Activated CD4-positive, alpha-beta T cell treated with anti-CD3 and anti-CD28 coated beads, Interleukin-2, amount 10 ng/mL, durations not matched to agents 7 days and 5 days (primary cell): Measurements from ENCODE around the gene CYB561. TPM values are rescaled to one million over a fixed set of nuclear protein-coding genes. Genes with fewer than 3 reads are reported as not detected.

Experiments
- CTCF ChIA-PET: fragments of 350-600 bp; sonication (Branson Sonifier 250); formaldehyde crosslinking; loops from one replicate; lab custom pipeline; 2021; ENCODE audit warnings: antibody characterized with exemption; lab: Charles Lee
- POLR2A ChIA-PET: fragments of 350-600 bp; sonication (Branson Sonifier 250); formaldehyde crosslinking; loops from one replicate; lab custom pipeline; 2021; ENCODE audit warnings: antibody characterized with exemption; lab: Charles Lee
- DNase-seq: peaks from one replicate; pipeline ENCODE4 v3.0.0-alpha.2; 2020
- H3K27ac Mint-ChIP-seq: one replicate; pipeline ENCODE4 v1.8.0; 2021; ENCODE audit warnings: mild to moderate bottlenecking, moderate library complexity, mixed read lengths
- H3K27me3 Mint-ChIP-seq: one replicate; pipeline ENCODE4 v1.8.0; 2021; ENCODE audit warnings: mixed read lengths
- H3K36me3 Mint-ChIP-seq: one replicate; pipeline ENCODE4 v1.8.0; 2021; ENCODE audit warnings: low read depth, mixed read lengths
- H3K4me1 Mint-ChIP-seq: one replicate; pipeline ENCODE4 v1.8.0; 2021; ENCODE audit warnings: mixed read lengths
- H3K4me3 Mint-ChIP-seq: one replicate; pipeline ENCODE4 v1.8.0; 2021; ENCODE audit warnings: mild to moderate bottlenecking, moderate library complexity, mixed read lengths
- H3K9me3 Mint-ChIP-seq: one replicate; pipeline ENCODE4 v1.8.0; 2021; ENCODE audit warnings: mixed read lengths
- total RNA-seq, 2 experiments: library from RNA; stranded (reverse); gene quantifications; one replicate each; pipeline ENCODE4 v1.2.3, GENCODE V29; 2021

The CYB561 gene
- 1 to 10 TPM; 7.9 to 9.5 TPM for total RNA-seq

GRCh38 chr17:63445954-63446752 is at the start of gene CYB561:
Gene CYB561 (minus strand): TSS chr17:63446306. CDS start chr17:63437547, 8,759 bp downstream.
- peaks cover 32% of the 10 kb centered on the region for H3K4me1 Mint-ChIP-seq
- peaks cover 20% of the 10 kb centered on the region for H3K27me3 Mint-ChIP-seq
- DNase-seq: peak; percentile 63
- ChIA-PET POLR2A (no interaction called here), CTCF (interaction anchor here (1.4 to 6.0 kb wide), 5 partner anchors 13 to 165 kb away, joined by 4 to 57 read pairs (median 5); no protein-coding TSS in a partner anchor)
- H3K36me3 Mint-ChIP-seq: no peaks in the 10 kb centered on the region
- peak within 1 kb of the TSS; percentile 54 for H3K4me3 Mint-ChIP-seq
- no peaks in the 10 kb centered on the region for H3K9me3 Mint-ChIP-seq
- peak within 1 kb of the TSS; percentile 83 for H3K27ac Mint-ChIP-seq

- Mint-ChIP-seq H3K36me3 (no peaks in the 10 kb centered on the region), H3K27me3 (no peaks in the 10 kb centered on the region), H3K9me3 (no peaks in the 10 kb centered on the region), H3K27ac (no peak overlapping the region), H3K4me3 (no peak overlapping the region), H3K4me1 (no peaks in the 10 kb centered on the region)
- ChIA-PET POLR2A (no interaction called here), CTCF (no interaction called here)
- no peak for DNase-seq
These were observed 49.4 kb upstream of the CYB561 start for GRCh38 chr17:63495491-63495890.

DNA sequence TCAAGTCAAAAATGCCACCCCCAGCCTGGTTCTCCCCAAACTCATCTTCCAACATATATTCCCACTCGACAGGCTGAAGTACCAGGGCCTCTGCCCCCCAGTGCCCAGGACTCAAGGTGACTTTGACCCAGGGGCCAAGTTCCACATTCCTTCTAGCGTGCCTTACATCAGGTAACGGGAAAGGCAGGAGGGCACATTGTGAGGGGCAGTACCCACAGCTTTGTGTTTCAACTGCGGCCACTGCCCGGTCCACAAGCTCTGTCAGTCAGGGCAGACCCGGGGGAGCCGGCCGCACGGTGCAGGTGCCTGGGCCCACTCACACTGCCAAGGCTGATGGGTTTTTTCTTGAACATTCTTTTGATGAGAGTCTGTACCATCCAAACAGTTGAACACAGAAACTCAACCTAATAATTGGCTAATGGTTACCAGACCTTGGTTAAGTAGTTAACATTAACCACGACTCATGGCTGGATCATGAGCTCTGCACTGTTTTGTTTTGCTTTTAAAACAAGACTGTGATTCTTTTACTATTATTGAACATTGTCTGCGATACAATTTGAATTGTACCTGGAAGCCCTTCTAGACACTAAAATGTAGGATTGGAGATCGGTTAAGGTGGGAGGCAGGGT is 48.3 kb upstream of the CYB561 start:
- POLR2A ChIA-PET: no interaction called here
- H3K27me3 Mint-ChIP-seq: no peaks in the 10 kb centered on the region
- H3K4me1 Mint-ChIP-seq: no peaks in the 10 kb centered on the region
- DNase-seq: no peak
- H3K36me3 Mint-ChIP-seq: no peaks in the 10 kb centered on the region
- H3K27ac Mint-ChIP-seq: no peak overlapping the region
- H3K9me3 Mint-ChIP-seq: no peaks in the 10 kb centered on the region
- CTCF ChIA-PET: no interaction called here
- H3K4me3 Mint-ChIP-seq: no peak overlapping the region

- Mint-ChIP-seq H3K36me3 (no peaks in the 10 kb centered on the region), H3K4me3 (no peak overlapping the region), H3K9me3 (no peaks in the 10 kb centered on the region), H3K27me3 (no peaks in the 10 kb centered on the region), H3K4me1 (no peaks in the 10 kb centered on the region), H3K27ac (no peak overlapping the region)
- DNase-seq: no peak
- ChIA-PET CTCF (no interaction called here), POLR2A (no interaction called here)
These were observed 47.3 kb upstream of the CYB561 start for GRCh38 chr17:63493411-63493810.

- no peaks in the 10 kb centered on the region for H3K36me3 Mint-ChIP-seq
- no peak for DNase-seq
- no peaks in the 10 kb centered on the region for H3K4me1 Mint-ChIP-seq
- ChIA-PET POLR2A (no interaction called here), CTCF (interaction anchor here (1.2 kb wide), 1 partner anchor 15 kb away, joined by 4 read pairs; no protein-coding TSS in a partner anchor)
- no peak overlapping the region for H3K27ac Mint-ChIP-seq
- no peaks in the 10 kb centered on the region for H3K27me3 Mint-ChIP-seq
- no peaks in the 10 kb centered on the region for H3K9me3 Mint-ChIP-seq
- H3K4me3 Mint-ChIP-seq: no peak overlapping the region
These were observed 46.8 kb upstream of the CYB561 start for GRCh38 chr17:63492940-63493339.

GRCh38 chr17:63491977-63492618 is 46.0 kb upstream of the CYB561 start:
- Mint-ChIP-seq H3K4me1 (no peaks in the 10 kb centered on the region), H3K27ac (no peak overlapping the region), H3K27me3 (no peaks in the 10 kb centered on the region), H3K9me3 (no peaks in the 10 kb centered on the region), H3K4me3 (no peak overlapping the region), H3K36me3 (no peaks in the 10 kb centered on the region)
- POLR2A ChIA-PET: no interaction called here
- DNase-seq: no peak
- CTCF ChIA-PET: interaction anchor here (1.1 to 1.2 kb wide), 2 partner anchors 14 to 428 kb away, joined by 3 to 4 read pairs; no protein-coding TSS in a partner anchor

DNA sequence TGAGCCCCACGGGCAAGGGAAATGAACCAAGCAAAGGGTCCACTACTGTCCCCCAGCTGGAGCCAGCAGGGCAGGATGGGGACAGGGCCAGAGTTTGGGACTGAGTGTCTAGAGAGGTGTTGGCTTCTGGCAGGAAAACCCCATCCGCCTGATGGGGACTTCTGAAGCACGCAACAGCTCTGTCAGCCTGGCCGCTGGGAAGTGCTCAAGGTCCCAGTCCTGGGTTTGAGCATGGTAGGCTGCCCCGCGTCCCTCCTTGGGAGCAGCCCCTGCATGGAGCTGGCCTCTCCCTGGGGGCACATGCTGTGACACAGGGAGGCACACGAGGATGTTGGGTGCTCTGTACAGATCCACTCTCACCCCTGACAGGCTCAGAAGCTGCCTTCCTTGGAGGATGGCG is 45.3 kb upstream of the CYB561 start:
- CTCF ChIA-PET: interaction anchor here (1.1 kb wide), 1 partner anchor 427 kb away, joined by 3 read pairs; no protein-coding TSS in a partner anchor

DNA sequence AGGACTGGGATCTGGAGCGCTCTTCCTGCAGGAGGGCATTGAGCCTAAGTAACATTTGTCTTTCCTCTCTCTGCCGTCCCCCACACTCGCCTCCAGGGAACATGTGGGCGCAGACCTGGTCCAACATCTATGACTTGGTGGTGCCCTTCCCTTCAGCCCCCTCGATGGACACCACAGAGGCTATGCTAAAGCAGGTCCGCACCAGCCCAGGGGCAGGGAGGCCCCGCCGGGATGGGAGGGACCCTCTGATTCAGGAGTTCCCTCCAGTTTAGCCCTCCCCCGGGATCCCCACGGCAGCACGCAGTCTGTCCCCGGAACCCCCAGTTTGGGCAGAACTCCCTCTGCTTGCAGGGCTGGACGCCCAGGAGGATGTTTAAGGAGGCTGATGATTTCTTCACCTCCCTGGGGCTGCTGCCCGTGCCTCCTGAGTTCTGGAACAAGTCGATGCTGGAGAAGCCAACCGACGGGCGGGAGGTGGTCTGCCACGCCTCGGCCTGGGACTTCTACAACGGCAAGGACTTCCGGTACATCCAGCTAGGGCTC is 44.8 kb upstream of the CYB561 start:
- no peaks in the 10 kb centered on the region for H3K27me3 Mint-ChIP-seq
- DNase-seq: no peak
- no peaks in the 10 kb centered on the region for H3K4me1 Mint-ChIP-seq
- no peak overlapping the region for H3K4me3 Mint-ChIP-seq
- H3K36me3 Mint-ChIP-seq: no peaks in the 10 kb centered on the region
- ChIA-PET POLR2A (no interaction called here), CTCF (no interaction called here)
- H3K27ac Mint-ChIP-seq: no peak overlapping the region
- no peaks in the 10 kb centered on the region for H3K9me3 Mint-ChIP-seq

More for the DNA sequence above, 45.3 kb upstream of the CYB561 start:
- POLR2A ChIA-PET: no interaction called here
- no peaks in the 10 kb centered on the region for H3K27me3 Mint-ChIP-seq
- no peaks in the 10 kb centered on the region for H3K9me3 Mint-ChIP-seq
- H3K4me1 Mint-ChIP-seq: no peaks in the 10 kb centered on the region
- no peak overlapping the region for H3K27ac Mint-ChIP-seq
- H3K36me3 Mint-ChIP-seq: no peaks in the 10 kb centered on the region
- no peak overlapping the region for H3K4me3 Mint-ChIP-seq
- no peak for DNase-seq

GRCh38 chr17:63490329-63490728 is 44.2 kb upstream of the CYB561 start:
- Mint-ChIP-seq H3K27ac (no peak overlapping the region), H3K9me3 (no peaks in the 10 kb centered on the region), H3K36me3 (no peaks in the 10 kb centered on the region), H3K27me3 (no peaks in the 10 kb centered on the region), H3K4me3 (no peak overlapping the region), H3K4me1 (no peaks in the 10 kb centered on the region)
- ChIA-PET POLR2A (no interaction called here), CTCF (no interaction called here)
- no peak for DNase-seq

GRCh38 chr17:63489291-63489690 is 43.2 kb upstream of the CYB561 start:
- CTCF ChIA-PET: no interaction called here
- Mint-ChIP-seq H3K27ac (peak overlapping the region; percentile 61), H3K36me3 (no peaks in the 10 kb centered on the region), H3K27me3 (no peaks in the 10 kb centered on the region), H3K9me3 (no peaks in the 10 kb centered on the region), H3K4me1 (no peaks in the 10 kb centered on the region), H3K4me3 (no peak overlapping the region)
- POLR2A ChIA-PET: no interaction called here
- DNase-seq: no peak

GRCh38 chr17:63488851-63489250 is 42.7 kb upstream of the CYB561 start:
- no peak overlapping the region for H3K27ac Mint-ChIP-seq
- H3K4me1 Mint-ChIP-seq: no peaks in the 10 kb centered on the region
- CTCF ChIA-PET: no interaction called here
- DNase-seq: no peak
- no peak overlapping the region for H3K4me3 Mint-ChIP-seq
- H3K9me3 Mint-ChIP-seq: no peaks in the 10 kb centered on the region
- no peaks in the 10 kb centered on the region for H3K36me3 Mint-ChIP-seq
- H3K27me3 Mint-ChIP-seq: no peaks in the 10 kb centered on the region
- POLR2A ChIA-PET: no interaction called here

DNA sequence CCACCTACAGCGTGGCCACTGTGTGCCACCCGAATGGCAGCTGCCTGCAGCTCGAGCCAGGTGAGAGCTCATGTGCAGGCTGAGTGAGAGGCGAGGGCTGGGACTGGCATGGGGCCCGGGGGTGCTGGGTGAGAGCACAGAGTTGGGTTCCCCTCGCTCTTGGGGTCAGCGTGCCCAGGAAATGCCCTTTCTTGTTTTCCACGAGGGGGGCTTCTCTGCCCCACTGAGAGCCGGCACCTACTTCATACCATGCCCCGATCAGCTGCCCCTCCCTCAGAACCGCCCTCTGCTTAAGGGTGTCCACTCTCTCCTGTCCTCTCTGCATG is 40.9 kb upstream of the CYB561 start:
- Mint-ChIP-seq H3K9me3 (no peaks in the 10 kb centered on the region), H3K27me3 (no peaks in the 10 kb centered on the region), H3K4me3 (no peak overlapping the region), H3K4me1 (no peaks in the 10 kb centered on the region), H3K27ac (no peak overlapping the region), H3K36me3 (no peaks in the 10 kb centered on the region)
- CTCF ChIA-PET: interaction anchor here (1.3 to 1.4 kb wide), 3 partner anchors 8 to 19 kb away, joined by 4 to 6 read pairs (median 5); no protein-coding TSS in a partner anchor
- POLR2A ChIA-PET: no interaction called here
- DNase-seq: no peak
